Amniotic epithelial cell (primary cell): Measurements from ENCODE around the gene PLA2G12A.

ENCODE experiments used
- DNase-seq: peaks from one replicate; pipeline ENCODE4 v3.0.0-alpha.2; 2010; ENCODE audit warnings: low read depth

The PLA2G12A gene

GRCh38 chr4:109729117-109729717 lies 653 bp downstream of the PLA2G12A start:
- peak; percentile 17 for DNase-seq

GRCh38 chr4:109728385-109728784 lies 1.5 kb downstream of the PLA2G12A start:
- DNase-seq: no peak

GRCh38 chr4:109723110-109723509 lies 6.8 kb downstream of the PLA2G12A start:
- DNase-seq: no peak

- no peak for DNase-seq
Observed at GRCh38 chr4:109722357-109722756, 7.5 kb downstream of the PLA2G12A start.

- DNase-seq: peak; percentile 53
Observed at GRCh38 chr4:109721033-109721432, 8.8 kb downstream of the PLA2G12A start.

GRCh38 chr4:109719604-109720003 lies 10.3 kb downstream of the PLA2G12A start:
- DNase-seq: no peak

- DNase-seq: no peak
Observed at GRCh38 chr4:109718759-109719158, 11.1 kb downstream of the PLA2G12A start.

- DNase-seq: no peak
Observed at GRCh38 chr4:109713500-109713899, 16.4 kb downstream of the PLA2G12A start.

- no peak for DNase-seq
Observed at GRCh38 chr4:109708990-109709389, 20.9 kb downstream of the PLA2G12A start.

- DNase-seq: no peak
Observed at GRCh38 chr4:109708435-109708834, 21.4 kb downstream of the PLA2G12A start.

GRCh38 chr4:109703664-109704361 lies 26.1 kb downstream of the PLA2G12A start:
- DNase-seq: peak; percentile 51

- DNase-seq: peak; percentile 69
Observed at GRCh38 chr4:109702950-109703663, 26.8 kb downstream of the PLA2G12A start, which contains the start of gene CASP6. TSS of gene CASP6 (minus strand) at chr4:109703445. CDS start at chr4:109703395, 50 bp downstream.

GRCh38 chr4:109701566-109702410 lies 28.1 kb downstream of the PLA2G12A start:
- DNase-seq: no peak

GRCh38 chr4:109699553-109700225 lies 30.2 kb downstream of the PLA2G12A start:
- DNase-seq: no peak

GRCh38 chr4:109698656-109699055 lies 31.2 kb downstream of the PLA2G12A start:
- peak; percentile 29 for DNase-seq

- no peak for DNase-seq
Observed at GRCh38 chr4:109691411-109691920, 38.4 kb downstream of the PLA2G12A start.

- no peak for DNase-seq
Observed at GRCh38 chr4:109690690-109691410, 39.0 kb downstream of the PLA2G12A start.

GRCh38 chr4:109684727-109685126 lies 45.1 kb downstream of the PLA2G12A start:
- DNase-seq: no peak

GRCh38 chr4:109683621-109684253 lies 46.1 kb downstream of the PLA2G12A start:
- no peak for DNase-seq

- DNase-seq: no peak
Observed at GRCh38 chr4:109682875-109683274, 47.0 kb downstream of the PLA2G12A start.
